Measurements from ENCODE around the gene TOLLIP.
"Not testable (repeated sequence)": the region's sequence is repeated elsewhere in the genome, so short reads cannot be mapped to it uniquely, and the experiment has no call there.

The TOLLIP gene

DNA sequence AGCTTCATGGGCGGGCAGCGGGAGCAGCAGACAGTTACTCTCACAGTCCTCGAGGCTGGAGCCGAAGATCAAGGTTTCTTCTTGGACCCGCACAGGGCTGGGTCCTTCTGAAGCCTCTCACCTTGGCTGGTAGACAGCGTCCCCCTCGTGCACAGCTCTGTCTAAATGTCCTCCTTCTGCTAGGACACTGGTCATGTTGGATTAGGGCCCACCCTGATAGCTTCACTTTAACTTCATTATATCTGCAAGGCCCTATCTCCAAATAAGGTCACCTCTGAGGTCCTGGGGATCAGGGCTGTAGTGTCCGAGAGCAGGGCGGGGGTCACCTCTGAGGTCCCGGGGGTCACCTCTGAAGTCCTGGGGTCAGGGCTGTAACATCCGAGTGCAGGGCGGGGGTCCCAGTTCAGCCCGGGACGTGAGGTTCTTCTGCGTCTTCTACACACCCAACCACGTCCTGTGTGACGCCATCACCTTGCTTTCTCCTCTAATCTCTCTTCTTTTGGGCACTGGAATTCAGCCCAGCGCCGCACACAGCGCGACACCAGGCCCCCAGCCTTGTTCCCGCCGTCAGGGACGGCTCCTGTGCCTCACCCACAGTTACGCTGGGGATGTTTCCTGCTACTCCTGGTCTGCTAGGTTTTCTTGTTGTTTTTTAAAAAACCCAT is 34.1 kb upstream of the TOLLIP start:
- DNase-seq (ENCODE audit: low read depth in 2 of 2), result no peak

DNA sequence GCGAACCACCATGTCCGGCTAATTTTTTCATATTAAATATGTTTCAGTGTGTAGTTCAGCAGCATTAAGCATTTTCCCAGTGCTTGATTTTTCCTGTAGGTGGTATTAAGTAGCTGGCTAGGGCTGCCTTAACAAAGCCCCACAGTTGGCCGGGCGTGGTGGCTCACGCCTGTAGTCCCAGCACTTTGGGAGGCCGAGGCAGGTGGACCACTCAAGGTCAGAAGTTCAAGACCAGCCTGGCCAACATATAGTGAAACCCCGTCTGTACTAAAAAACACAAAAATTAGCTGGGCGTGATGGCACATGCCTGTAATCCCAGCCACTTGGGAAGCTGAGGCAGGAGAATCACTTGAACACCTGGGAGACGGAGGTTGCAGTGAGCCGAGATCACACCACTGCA is 33.5 kb upstream of the TOLLIP start:
- no peak for DNase-seq (ENCODE audit: low read depth in 2 of 2)

DNA sequence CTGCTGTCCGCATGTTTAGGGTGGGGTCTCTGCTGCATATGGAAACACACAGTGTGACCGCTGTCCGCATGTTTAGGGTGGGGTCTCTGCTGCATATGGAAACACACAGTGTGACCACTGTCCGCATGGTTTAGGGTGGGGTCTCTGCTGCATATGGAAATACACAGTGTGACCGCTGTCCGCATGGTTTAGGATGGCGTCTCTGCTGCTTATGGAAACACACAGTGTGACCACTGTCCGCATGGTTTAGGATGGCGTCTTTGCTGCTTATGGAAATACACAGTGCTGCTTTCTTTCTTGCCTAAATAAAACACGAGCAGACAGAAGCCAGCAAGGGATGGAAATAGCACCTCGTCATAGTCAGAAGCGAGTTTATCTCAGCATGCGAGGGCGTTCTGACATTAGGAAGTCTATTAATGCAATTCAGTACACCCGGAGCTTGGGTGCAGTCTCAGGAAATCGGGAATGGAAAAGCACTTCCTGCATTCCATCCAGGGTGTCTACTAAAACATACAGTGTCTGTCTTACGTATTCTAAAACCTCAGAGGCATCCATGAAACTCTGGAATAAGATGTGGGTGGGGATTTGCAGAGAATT is 32.6 kb upstream of the TOLLIP start:
- DNase-seq (ENCODE audit: low read depth in 2 of 2), result no peak

DNA sequence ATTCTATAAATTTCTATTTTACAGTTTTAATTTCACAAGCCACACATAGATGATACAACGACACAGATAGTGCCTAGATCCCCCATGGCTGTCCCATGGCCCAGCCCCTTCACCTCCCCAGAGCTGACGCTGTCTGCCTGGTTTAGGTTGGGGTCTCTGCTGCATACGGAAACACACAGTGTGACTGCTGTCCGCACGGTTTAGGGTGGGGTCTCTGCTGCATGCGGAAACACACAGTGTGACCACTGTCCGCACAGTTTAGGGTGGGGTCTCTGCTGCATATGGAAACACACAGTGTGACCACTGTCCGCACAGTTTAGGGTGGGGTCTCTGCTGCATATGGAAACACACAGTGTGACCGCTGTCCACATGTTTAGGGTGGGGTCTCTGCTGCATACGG is 31.8 kb upstream of the TOLLIP start:
- not testable (repeated sequence) for DNase-seq (ENCODE audit: low read depth in 2 of 2)

DNA sequence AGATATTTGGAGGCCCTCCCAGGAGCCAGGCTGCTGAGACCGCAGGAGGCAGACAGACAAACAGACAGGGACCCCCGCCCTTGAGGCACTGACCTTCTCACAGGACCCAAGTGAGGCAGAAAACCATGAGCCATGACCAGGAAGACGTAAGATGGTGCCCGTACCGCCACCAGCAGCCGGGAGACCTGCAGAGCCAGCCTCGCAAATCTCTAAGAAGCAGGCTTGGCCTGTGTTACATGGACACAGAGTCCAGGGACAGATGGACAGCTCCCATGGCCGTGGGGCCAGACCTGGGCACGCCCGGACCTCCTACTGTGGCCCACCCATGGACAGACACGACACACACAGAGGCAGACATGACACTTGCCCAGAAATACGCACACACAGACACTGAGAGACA is 30.7 kb upstream of the TOLLIP start:
- DNase-seq (ENCODE audit: low read depth in 2 of 2), result no peak

DNA sequence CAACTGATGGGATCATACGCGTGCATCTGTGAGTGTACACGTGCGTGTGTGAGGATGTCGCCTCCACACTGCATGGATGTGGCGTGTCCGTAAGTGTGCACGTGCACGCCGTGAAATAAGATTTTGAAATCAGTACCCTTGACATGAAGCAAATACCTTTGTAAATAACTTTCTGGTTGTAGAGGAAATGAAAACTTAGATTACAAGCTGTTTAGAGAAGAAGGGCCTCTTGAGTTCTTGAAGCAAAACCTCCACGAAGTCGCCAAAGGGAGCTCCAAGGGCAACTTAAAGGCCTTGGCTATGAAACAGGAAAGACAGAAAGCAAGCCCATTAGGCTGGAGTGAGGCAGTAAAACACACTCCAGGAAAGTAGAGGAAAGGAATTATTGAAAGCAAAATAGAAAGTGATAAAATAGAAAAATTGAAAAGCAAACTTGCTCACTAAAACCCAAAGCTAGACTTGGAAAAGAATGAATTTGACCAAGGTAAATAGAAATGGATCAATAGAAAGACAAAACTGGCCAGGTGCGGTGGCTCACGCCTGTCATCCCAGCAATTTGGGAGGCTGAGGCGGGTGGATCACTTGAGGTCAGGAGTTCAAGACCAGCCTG is 29.7 kb upstream of the TOLLIP start:
- no peak for DNase-seq (ENCODE audit: low read depth in 2 of 2)

DNA sequence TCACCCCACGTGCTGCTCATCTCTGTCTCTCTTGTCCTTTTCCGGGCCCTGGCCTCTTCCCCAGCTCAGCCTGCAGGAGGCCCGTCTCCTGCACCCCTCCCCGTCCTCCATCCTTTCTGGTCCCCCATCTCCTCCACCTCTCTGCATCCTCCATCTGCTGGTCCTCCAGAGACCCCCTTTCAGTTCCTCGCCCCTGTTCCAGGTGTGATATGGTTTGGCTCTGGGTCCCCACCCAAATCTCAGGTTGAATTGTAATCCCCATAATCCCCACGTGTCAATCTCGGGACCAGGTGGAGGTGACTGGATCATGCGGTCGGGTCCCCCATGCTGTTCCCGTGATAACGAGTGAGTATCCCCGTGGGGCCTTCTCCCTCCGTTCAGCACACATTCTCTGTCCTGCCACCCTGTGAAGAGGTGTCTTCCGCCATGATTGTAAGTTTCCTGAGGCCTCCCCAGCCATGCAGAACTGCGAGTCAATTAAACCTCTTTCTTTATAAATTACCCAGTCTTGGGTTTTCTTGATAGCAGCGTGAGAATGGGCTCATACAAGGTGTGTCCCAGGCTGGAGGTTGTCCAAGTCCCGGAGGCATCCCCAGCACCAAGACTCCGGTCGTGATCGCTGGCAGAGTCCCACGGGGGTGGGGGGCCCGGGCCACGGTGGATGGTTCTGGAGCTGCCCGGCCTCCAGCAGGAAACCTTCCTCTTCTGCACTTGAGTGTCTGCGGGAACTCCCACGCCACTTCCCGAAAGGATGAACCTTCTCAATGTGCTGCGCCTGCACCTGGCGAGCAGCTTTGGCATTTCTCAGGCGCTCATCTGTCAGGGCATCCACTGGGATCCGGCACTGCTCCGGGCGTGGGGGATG is 29.0 kb upstream of the TOLLIP start:
- no peak for DNase-seq (ENCODE audit: low read depth in 2 of 2)

DNA sequence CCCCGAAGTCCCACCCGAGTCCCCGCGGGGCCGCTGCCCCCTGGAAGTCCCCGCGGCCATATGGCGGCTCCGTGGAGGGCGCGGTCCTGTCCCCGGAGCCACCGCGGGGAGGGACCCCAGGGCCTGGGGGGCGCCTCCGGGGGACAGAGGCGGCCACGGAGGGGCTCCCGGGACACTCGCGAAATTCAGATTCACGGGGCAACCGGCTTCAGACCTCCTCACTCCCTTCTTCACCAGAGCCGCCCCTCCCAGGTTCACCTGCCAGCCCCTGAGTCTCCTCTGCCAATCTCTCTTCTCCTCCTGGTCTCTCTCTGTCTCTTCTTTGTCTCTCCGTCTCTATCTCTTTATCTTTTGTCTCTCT is 28.2 kb upstream of the TOLLIP start:
- DNase-seq (ENCODE audit: low read depth in 2 of 2), result no peak

DNA sequence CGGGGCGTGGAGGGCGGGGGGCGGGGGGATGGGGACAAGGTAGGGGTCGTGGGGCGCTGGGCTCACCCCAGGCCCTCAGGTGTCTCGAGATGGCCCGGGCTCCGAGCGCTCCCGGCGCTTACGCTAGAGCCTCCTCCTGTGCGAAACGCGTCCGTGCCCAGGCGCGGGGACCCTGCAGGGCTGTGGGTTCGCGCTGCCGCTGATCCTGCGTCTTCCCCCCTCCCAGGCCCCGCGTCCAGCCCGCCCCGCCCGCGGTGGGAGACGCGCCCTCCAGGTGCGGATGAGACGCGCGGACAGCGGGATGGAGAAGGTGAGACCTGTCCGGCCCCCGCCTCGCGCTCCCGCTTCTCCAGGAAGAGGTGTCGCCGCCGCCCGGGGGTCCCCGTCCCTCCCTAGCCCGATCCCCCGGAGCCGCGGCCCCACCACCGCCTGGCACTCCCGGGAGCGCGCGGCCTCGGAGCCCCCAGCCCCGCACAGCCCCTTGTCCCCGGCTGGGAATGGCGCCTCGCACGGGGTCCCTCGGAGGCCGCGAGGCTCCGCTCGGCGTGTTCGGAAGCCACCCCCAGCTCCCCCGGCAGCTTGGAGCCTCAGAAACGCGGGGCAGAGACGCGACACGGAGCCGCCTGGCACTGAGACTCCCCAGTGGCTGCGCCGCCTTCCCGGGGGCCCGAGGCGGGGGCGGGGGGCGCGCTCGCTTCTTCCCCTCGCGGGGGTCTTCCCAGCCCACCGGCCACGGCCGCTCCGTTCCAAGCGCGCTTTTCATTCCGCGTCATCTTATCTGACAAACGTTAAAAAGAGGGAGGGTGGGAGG is 27.6 kb upstream of the TOLLIP start:
- peak in 1 of 2 donors; percentile 10 for DNase-seq (ENCODE audit: low read depth in 2 of 2)

DNA sequence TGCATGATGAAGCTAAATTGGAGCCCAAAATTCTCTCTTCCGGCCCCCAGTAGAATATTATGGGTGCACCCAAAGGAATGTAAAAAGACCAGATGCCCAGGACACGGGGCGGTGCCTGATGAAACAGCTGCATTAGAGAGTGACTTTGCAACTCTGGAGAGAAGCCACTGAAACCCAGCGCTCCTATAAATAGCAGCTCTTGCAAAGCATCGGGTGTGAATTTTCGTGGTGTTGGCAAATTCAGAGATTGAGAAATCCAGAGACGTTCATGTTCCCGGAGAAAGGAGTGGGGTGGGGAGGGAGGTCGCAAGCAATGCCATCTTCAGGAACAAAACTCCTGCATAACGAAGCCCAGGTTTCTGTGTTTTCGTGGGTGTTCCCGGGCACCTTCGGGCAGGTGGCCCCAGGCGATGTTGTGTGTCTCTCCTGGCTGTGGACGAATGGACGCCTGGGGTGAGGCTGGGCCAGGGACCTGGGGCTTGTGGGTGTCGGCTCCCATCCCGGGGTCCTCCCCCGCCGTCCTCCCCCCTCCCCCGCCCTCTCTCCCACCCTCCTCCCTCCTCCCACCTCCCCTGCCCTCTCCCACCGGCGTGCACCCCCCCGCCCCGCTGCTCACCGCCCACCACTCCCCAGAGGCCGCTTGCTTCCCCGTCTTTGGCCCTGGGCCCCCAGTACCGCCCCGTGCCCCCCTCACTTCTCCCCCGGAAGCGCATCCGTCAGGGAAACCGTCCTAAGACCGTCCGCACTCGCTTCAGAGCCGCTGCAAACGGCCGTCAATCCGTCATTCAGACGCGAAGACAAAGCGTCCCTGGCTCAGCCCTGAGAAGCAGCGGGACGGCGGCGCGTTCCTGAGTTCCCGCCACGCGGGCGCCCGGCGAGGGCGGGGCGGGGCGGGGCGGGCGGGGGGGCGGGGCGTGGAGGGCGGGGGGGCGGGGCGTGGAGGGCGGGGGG is 26.7 kb upstream of the TOLLIP start:
- peak in 1 of 2 donors; percentile 33 for DNase-seq (ENCODE audit: low read depth in 2 of 2)

DNA sequence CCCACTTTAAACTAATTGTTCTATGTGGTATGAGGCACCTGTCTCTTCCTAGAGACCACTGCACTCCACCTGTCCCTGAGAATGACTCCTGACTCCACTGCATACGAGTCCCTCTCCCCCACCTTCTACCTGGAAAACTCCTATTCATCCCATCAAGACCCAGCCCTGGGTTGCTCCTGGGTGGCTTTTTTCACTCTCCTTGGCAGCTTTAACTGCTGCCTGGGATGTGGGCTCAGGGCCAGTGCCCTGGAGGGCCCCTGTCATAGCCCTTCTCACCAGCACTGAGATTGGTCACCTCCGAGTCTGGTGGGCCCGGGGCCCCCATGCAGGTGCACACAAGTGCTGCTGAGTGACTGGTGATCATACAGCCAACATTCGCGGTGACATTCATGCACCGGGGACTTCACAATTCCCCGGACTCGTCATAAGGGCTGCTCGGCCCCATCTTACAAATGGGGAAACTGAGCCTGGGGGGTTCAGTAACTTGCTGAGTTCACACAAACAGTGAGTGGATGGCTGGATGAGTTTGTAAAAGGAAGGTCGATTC is 25.9 kb upstream of the TOLLIP start:
- no peak for DNase-seq (ENCODE audit: low read depth in 2 of 2)

DNA sequence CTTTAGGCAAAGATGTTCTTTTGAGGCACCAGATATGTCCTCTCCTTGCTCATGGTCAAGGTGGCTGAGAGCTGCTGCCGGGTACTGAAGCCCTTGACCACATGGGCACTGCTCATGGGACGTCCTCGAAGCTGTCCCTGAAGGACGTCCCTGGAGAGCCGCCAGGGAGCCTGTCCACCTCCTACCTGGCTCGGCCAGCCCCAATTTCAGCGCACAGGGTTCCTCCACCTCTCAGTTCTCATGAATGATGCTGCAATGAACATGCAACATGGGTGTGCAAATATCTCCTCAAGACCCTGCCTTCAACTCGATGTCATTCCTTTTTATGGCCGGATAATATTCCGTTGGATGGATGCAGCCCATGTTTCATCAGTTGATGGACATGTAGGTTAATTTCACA is 24.4 kb upstream of the TOLLIP start:
- no peak for DNase-seq (ENCODE audit: low read depth in 2 of 2)

DNA sequence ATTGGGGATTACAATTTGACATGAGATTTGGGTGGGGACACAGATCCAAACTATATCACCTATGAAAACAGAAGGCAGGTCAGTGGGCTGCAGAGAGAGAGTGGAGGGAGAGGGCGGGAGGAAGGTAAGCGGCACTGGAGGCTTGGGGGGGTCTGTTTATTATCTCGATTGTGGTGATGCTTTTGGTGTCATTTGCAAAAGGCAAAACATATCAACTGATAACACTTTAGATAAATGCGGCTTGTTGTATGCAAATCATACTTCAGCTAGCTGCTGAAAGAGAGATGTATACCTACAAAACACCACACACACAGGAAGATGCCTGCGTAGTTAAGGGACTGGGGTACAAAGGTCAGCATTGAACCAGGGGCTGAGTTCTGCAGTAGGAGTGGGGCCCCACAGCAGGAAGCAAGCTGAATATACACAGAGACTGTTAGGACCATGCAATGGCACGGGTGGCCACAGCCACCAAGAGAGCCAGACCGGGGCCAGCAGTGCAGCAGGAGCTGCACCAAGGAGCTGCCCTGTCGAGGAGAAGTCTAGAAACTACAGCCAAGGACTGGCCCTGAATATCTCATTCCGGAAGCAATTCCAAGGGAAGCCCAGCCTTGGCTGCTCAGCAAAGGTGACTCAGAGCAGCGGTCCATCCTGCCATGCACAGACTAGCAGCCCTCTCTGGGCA is 23.8 kb upstream of the TOLLIP start:
- no peak for DNase-seq (ENCODE audit: low read depth in 2 of 2)

DNA sequence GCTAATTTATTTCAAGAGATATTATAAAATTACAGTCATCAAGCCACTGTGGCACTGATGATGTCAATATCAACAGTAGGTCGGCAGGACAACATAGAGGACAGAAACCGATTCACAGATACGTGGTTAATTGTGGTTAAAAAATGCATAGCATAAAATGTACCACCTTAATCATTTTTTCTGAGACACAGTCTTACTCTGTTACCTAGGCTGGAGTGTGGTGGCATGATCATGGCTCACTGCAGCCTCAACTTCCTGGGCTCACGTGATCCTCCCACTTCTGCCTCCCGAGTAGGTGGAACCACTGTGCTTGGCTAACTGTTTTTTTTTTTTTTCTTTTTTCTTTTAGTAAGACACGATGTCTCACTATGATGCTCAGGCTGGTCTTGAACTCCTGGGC is 21.0 kb upstream of the TOLLIP start:
- no peak for DNase-seq (ENCODE audit: low read depth in 2 of 2)

DNA sequence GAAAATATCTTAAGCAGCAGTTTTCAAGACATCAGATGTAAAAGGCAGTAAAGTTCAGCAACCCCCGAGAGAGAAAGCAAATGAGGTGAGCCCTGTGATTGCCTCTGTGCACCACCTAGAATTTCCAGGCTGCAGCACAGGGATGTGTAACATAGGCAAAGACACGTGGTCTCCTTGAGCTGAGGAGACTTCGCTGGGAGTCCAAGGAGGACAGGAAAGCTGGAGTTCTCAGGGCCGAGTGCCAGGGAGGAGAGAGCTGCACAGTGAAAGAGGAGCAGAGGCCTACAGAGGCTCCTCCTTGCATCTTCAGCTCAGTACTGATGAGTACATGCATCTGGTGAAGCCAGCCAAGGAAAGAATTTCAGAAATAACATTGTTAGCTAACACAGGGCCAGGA is 17.6 kb upstream of the TOLLIP start:
- DNase-seq (ENCODE audit: low read depth in 2 of 2), result no peak

DNA sequence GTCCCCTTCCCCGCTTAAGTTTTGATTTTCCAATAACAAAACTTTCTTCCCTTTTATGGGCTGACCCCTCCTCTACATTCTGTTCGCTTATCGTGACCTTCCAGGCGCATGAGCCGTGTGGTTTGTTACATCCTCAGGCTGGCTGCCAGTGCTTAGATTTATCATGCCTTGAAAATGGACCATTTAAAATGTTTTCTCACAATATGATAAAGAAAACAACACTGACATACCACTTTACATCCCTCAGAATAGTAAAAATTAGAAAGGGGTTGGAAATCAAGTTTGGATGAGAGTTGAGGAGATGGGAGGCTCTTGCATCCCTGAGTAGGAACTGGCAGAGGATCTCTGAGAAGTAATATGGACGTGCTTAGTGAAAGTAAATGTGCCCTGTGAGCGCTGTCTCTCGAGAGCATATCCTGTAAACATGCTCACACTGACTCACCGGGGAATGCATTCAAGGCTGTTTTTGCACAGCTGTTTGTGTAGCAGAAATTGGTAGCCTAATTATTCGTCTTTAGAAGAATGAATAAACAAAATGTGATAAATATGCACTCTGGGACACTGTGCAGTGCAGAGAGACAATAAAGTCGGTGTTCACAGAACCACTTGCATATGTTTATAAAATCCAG is 17.1 kb upstream of the TOLLIP start:
- DNase-seq (ENCODE audit: low read depth in 2 of 2), result no peak

DNA sequence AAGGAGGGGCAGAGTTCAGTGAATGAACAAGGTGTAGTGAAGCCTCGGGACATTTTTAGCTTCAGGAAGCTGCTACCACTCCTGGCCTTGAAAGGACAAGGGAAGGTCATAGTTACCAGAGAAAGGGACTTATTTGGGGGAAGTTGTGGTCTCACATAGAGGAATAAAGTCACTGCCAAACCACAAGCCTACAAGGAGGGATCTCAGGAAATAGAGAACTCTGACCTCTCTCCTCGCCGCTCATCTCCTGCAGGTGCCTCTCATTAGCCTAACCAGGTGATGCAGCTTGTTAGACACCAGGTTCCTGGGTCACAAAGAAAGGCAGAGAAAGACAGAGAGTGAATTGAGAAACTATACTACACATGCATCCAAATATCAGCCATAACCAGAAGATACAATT is 14.3 kb upstream of the TOLLIP start:
- DNase-seq (ENCODE audit: low read depth in 2 of 2), result no peak

DNA sequence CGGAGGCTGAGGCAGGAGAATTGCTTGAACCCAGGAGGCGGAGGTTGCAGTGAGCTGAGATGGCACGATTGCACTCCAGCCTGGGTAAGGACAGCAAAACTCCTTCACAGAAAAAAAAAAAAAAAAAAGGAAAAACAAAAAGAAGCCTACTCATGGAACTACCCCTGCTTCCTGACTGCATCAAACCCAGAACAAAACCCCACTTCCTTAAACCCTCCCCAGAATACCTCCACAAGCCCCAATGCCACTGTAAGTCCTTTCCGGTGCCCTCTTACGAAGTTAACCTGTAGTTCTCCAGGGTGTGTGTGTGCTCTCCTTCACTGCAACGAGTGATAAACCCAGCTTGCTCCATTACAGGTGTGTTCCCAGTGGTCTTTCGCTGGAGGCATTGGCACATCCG is 8.6 kb upstream of the TOLLIP start:
- no peak for DNase-seq (ENCODE audit: low read depth in 2 of 2)

DNA sequence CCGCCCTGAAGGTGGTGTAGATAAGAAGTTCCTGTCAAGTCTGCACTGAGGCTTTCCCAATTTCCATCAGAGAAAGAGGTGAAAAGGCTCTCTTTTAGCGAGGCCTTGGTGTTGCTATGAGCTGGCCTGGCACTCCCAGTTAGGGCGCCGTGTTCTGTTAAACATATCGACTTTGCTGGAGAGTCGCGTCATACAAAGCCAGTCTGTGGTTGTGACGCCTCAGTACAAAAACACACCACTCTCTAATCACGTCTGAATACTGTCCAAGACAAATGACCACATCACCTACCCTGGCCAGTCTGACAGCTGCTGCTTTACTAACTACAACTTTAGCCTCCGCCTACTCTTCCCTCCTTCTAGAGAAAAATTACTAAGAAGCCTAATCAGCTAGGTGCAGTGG is 8.0 kb upstream of the TOLLIP start:
- no peak for DNase-seq (ENCODE audit: low read depth in 2 of 2)
